IPS-18c (cell line): ENCODE measurements around the gene EFCAB7.

Source experiments
- H3K4me3 ChIP-seq: 2 replicates; pipeline ENCODE4 v1.7.0; 2013; ENCODE audit warnings: low read depth, mild to moderate bottlenecking, low read length, moderate library complexity; ENCODE audit not compliant: insufficient read depth
- H3K9me3 ChIP-seq: one replicate; pipeline ENCODE4 v1.6.1; 2013; ENCODE audit warnings: mild to moderate bottlenecking, low read length, moderate library complexity; ENCODE audit not compliant: control insufficient read depth, insufficient read depth

Gene EFCAB7, protein sequence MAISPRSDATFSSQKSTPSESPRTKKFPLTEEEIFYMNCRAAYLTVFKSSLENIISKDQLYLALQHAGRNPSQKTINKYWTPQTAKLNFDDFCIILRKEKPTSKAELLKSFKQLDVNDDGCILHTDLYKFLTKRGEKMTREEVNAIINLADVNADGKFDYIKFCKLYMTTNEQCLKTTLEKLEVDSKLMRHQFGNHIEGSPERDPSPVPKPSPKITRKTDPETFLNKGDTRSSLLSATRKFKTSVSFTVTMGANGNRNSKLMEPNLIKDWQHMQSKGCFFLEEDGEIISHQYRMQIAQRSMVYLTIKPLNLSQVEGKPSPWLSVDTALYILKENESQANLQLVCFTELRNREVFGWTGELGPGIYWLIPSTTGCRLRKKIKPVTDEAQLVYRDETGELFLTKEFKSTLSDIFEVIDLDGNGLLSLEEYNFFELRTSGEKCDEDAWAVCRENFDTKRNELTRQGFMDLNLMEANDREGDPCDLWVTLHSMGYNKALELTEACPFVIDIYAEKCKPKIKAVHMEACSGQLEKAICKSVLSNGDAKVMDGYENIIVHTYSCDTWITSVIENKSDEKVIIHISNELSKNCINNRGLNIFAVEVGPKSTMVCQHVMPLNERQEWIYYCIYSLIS

DNA sequence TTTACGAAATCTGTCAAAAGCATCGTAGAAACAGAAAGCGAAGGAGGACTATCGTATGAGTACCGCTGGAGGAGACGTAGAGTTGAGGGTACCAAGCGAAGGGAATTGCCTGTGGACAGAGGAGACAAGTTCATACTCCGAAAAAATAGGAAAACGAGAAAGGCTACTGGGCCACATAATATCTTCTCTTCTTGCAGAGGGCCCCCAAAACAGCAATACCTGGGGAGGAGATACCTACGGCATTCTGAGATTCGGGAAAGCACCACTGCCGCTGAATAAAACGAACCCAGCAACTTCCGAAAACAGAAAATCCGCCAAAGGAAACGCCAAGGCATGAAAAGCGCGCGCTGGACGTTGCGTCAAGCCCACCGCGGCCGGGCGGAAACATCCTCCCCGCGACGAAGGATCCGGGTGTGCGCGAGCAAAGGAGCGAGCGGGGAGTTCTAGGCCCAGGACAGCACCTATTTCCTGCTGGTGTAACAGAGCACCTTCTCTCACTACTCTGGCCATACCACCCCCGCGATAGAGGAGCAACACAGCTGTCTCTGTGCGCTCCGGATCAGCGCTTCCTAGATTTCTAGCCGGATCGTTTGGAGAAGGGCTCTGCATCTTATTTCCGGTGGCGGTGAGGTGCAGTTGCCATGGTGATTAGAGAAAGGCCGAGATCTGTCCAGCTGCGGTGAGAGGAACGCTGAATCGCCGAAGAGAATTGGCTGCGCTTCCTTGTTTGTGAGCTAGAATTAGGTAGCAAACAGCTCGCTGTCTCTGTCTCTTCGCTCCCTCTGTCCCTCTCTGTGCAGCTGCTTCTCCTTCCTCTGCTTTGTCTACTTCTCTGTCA, at the start of gene EFCAB7, which contains the start of gene ITGB3BP:
TSS of gene EFCAB7 (plus strand) at position 635 of the 838 bp plus-strand sequence. CDS start 2,048 bp downstream, outside the sequence.
TSS of gene ITGB3BP (minus strand) at position 335 of the 838 bp plus-strand sequence. CDS start at position 243, 92 bp downstream.
- Histone ChIP-seq H3K9me3 (no peaks in the 10 kb centered on the region), H3K4me3 (peak within 1 kb of the TSS; percentile 93)

DNA sequence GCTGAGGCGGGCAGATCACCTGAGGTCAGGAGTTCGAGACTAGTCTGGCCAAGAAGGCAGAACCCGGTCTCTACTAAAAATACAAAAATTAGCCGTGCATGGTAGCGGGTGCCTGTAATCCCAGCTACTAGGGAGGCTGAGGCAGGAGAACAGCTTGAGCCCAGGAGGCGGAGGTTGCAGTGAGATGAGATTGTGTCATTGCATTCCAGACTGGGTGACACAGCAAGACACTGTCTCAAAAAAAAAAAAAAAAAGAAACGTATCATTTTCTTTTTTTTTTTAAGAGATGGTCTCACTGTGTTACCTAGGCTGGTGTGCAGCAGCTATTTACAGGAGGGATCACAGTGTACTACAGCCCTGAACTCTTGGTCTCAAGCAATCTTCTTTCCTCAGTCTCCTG, 47.6 kb upstream of the EFCAB7 start:
- Histone ChIP-seq H3K4me3 (no peak overlapping the region), H3K9me3 (no peaks in the 10 kb centered on the region)

DNA sequence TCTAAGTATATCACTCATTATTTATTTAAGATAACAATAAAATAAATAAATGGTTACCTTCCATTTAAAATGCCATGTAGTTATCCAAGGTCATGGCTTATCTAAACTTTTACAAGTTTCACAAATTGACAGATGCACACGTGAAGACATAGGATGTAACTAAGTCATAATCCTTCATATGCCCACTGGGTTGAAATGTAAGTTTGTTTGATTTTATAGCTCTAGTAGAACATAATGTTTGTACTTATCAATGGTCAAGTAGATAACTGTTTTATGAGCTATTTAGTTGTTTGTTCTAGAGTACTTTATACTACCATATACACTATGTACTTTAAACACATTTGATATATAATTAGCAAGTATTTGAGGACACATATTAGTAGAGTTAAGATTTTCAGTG, 43.3 kb upstream of the EFCAB7 start:
- H3K4me3 ChIP-seq, result no peak overlapping the region
- no peaks in the 10 kb centered on the region for H3K9me3 ChIP-seq

DNA sequence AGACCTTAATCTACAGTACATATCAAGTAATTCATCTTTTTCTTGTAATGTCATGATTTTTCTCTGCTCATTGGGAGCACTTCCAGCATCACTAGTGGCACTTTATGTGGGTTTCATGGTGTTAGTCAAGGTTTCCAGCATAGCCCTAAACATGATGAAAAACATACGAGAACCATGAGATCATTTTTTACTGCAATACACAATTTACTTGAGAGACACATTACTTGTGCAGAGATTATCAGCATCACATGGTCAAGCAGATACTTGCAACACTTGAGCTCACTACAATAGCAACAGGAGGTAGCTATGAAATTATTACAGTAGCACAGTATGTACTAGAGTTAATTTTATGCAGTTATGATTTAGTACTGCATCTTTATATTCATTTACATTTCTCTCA, 36.7 kb upstream of the EFCAB7 start:
- no peaks in the 10 kb centered on the region for H3K9me3 ChIP-seq
- no peak overlapping the region for H3K4me3 ChIP-seq

DNA sequence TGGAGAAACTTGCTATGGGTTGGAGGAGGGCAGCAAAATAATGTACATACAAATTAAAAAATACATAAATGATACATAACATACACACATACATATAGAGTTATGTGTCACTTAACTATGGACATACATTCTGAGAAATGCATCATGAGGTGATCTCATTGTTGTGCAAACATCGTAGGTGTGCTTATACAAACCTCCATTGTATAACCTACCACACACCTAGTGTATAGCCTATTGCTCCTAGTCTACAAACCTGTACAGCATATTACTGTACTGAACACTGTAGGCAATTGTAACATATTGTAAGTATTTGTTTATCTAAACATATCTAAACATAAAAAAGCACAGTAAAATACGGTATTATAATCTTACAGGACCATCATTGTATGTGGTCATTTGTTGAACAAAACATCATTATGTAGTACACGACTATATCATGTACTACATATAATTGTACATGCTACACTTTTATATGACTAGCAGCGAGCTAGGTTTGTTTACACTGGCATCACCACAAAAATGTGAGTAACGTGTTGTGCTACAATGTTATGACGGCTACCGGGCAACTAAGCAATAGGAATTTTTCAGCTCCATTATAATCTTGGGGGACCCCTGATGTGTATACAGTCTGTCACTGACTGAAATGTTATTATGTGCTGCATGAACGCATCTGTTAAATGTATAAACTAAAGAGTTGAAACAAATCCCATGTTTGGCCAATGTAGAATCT, 35.8 kb upstream of the EFCAB7 start:
- H3K4me3 ChIP-seq, result no peak overlapping the region
- no peaks in the 10 kb centered on the region for H3K9me3 ChIP-seq

DNA sequence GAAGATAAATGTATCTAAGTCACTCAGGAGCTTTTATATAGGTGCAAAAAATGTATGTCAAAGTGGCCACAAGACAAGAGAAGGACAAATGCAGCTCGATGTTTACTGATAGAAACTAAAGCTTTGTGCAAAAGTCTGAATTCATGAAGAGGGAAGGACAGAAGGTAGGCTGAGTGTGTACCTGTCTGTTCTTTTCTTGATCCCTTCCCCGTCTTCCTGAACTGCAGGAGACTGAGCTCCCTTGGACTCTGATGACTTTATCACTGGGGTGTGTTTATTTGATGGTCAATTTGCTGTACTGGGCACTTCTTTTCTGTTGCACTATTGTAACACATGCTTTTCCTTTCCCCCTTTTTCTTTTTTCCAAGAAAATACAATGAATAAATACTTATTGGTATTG, 25.7 kb upstream of the EFCAB7 start:
- Histone ChIP-seq H3K4me3 (no peak overlapping the region), H3K9me3 (no peaks in the 10 kb centered on the region)

DNA sequence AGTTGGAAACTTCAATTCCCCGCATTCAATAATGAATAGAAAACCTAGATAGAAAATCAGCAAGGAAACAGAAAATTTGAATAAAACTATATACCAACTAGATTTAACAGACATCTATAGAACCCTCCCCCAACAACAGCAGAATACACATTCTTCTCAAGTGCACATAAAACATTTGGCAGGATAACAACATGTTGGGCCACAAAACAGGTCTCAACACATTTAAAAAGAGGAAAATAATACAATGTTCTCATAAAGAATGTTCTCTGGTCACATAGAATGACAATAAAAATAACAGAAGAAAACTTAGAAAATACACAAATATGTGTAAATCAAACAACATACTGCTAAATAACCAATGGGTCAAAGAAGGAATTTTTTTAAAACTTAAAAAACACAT, 25.2 kb upstream of the EFCAB7 start:
- Histone ChIP-seq H3K4me3 (no peak overlapping the region), H3K9me3 (no peaks in the 10 kb centered on the region)

DNA sequence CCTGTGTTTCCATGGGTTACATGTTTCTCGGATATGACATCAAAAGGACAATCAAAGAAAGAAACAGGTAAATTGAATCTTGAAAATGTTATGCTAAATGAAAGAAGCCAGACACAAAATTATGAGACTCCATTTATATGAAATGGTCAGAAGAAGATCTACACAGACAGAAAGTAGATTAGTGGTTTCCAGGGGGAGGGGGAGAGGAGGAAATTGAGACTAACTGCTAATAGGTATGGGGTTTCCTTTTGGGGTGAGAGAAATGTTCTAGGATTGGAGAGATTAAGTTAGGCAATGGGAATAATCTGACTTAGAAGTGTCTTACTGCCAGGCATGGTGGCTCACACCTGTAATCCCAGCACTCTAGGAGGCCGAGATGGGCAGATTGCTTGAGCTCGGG, 22.1 kb upstream of the EFCAB7 start:
- no peak overlapping the region for H3K4me3 ChIP-seq
- no peaks in the 10 kb centered on the region for H3K9me3 ChIP-seq

DNA sequence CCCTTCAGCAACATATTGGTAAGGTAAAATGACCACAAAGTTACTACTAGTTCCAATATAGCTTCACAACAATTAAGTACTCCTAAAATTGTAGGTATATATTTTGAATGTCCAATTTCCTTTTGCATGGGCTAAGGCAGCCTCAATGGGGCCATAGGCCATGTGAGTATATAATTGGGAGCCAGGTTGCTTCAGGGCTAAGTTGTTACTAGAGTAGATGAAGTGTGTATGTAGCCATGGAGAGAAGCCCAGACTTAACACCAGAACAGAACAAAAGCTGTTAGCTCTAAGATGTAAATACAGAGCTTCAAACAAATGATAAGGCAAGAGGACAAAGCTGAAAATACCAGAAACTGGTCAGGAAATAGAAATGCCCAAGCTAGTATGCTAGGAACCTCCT, 16.5 kb upstream of the EFCAB7 start:
- Histone ChIP-seq H3K9me3 (no peaks in the 10 kb centered on the region), H3K4me3 (no peak overlapping the region)

DNA sequence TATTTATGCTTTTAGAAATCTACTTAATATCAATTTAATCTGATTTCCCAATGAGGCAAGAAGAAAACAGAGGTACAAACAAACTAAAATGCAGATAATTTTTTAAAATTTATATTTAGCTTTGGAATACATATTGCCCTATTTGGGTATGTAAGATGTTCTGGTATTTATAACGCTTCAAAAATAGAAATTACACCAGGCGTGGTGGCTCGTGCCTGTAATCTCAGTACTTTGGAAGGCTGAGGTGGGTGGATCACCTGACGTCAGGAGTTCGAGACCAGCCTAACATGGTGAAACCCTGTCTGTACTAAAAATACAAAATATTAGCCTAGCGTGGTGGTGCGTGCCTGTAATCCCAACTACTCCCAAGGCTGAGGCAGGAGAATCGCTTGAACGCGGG, 13.6 kb upstream of the EFCAB7 start:
- H3K9me3 ChIP-seq, result no peaks in the 10 kb centered on the region
- no peak overlapping the region for H3K4me3 ChIP-seq

DNA sequence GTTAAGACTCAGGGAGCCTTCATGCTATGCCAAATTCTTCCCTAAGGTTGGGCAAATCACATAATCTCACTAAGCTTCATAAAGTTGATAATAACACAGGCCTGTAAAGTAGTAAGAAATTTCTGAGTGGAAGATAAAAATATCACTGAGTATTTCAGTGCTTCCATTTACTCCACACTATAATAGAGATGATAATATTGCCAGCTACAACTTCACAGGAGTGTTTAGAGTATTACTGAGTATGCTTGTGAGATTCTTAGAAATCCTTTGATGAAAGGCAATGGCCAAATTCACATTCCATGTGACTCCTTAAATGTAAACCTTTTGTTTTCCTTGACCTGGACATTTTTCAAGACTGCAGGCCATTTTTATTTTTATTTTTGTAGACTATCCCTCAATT, 10.7 kb upstream of the EFCAB7 start:
- H3K9me3 ChIP-seq, result no peaks in the 10 kb centered on the region
- H3K4me3 ChIP-seq, result no peak overlapping the region

DNA sequence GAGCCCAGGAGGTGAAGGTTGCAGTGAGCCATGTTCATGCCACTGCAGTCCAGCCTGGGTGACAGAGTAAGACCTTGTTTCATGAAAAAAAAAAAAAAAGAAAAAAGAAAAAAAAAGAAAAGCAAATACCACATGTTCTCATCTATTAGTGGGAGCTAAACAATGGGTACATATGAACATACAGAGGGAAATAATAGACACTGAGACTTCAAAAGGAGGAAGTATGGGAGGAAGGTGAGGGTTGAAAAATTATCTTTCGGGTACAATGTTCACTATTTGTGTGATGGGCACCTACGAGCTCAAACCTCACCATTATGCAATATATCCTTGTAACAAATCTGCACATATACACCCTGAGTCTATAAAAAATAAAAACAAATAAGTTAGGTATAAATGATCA, 6.7 kb upstream of the EFCAB7 start:
- Histone ChIP-seq H3K4me3 (no peak overlapping the region), H3K9me3 (no peaks in the 10 kb centered on the region)

DNA sequence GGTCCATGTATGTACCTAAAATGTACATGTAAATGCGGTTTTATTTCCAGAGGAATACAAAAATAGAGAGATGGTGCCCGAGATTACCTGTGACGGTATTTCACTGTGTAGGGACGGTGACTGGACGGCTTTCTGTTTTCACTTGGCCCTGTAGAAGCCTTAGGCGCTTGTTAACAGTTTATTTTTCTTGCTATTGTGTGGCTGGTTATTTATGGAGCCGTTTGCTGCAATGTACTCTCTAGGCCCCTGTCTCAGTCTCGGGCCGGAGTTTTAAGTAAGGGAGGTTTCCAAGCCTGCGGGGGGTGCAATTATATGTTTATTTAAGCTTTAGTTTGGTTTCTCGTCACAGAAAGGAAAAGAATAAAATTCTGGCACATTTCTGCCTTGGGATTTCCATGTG, 413 bp downstream of the EFCAB7 start:
- Histone ChIP-seq H3K9me3 (no peaks in the 10 kb centered on the region), H3K4me3 (peak overlapping the region; percentile 93)

DNA sequence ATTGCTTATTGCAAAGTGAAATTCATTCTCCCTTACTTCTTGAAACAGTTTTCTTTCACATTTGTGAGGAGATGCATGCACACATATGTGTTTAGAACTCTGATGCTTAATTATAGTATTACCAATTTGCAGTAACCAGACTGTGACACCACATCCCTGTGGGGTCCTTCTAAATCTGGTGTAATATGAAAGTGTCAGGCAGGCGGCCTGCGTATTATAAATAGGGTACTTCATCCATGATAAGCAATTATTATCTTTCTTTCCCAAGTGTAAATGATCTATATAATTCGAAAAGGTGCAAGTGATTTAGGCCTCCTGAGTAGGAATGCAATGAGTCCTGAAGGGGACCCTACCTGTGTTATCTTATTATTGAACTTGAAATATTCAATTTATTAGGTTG, 876 bp downstream of the EFCAB7 start:
- H3K9me3 ChIP-seq, result no peaks in the 10 kb centered on the region
- H3K4me3 ChIP-seq, result peak overlapping the region; percentile 93

DNA sequence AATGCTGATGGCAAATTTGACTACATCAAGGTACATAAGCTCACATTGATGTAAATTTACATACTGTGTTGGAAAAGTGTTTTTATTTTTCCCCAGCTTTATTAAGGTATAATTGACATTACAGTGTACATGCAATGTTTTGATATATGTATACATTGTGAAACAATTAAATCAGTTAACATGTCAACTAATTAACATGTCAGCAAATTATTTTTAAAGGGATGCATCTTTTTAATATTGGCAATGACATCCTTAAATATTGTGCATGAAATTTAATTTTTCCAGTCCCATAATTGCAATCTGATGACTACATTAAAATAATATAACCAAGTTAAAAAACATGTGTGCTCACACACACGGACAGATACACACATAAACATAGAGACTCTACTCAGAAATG, 9.4 kb downstream of the EFCAB7 start:
- no peaks in the 10 kb centered on the region for H3K9me3 ChIP-seq
- no peak overlapping the region for H3K4me3 ChIP-seq

DNA sequence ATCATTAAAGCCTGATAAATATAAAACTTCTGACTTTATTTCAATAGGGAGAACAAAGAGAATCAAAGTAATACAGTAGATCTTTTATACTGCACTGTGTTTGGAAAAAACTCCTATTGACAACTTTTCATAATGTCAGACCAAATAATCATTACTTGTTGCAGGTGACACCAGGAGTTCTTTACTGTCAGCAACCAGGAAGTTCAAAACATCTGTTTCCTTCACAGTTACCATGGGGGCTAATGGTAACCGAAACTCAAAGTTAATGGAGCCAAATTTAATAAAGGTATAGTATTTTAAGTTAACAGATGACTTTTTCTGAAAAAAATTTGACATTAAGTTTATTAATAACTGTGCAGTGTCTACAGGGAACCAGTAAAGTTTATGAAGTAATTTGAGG, 10.6 kb downstream of the EFCAB7 start:
- no peak overlapping the region for H3K4me3 ChIP-seq

DNA sequence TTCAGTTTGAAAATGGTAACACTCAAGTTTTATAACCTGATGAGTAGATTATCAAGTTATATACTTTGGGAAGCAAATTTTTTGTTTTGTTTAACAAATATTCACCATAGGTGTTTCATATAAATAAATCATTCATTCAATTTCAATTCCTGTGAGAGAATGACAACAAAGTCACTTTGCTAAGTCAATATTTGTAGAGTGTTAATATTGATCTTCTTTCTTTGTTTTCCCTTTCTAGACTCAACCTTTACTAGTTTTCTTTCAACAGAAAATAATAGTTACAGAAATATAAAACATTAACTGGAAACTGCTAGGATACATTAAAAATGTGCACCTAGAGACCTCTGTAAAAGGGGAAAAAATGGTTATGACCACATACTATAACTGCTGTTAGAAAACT, 11.1 kb downstream of the EFCAB7 start:
- Histone ChIP-seq H3K4me3 (no peak overlapping the region), H3K9me3 (no peaks in the 10 kb centered on the region)

More for the DNA sequence above, 10.6 kb downstream of the EFCAB7 start:
- H3K9me3 ChIP-seq, result no peaks in the 10 kb centered on the region
